NCI-H1694 treated with DMSO at 0.1 percent for 48 hours (cell line): ENCODE measurements around the gene CERS6.
"Not testable (repeated sequence)": the region's sequence is repeated elsewhere in the genome, so short reads cannot be mapped to it uniquely, and the experiment has no call there.

Experiments
- DNase-seq: peaks from one replicate; lab custom pipeline; 2025; lab: John Stamatoyannopoulos, UW

Gene CERS6

GRCh38 chr2:168734199-168734760 lies 278.2 kb downstream of the CERS6 start:
- DNase-seq: no peak

GRCh38 chr2:168736649-168737445 lies 280.8 kb downstream of the CERS6 start:
- no peak for DNase-seq

GRCh38 chr2:168738062-168738461 lies 282.0 kb downstream of the CERS6 start:
- DNase-seq: peak; percentile 57

- DNase-seq: no peak
These were observed 284.3 kb downstream of the CERS6 start for GRCh38 chr2:168740360-168740759.

- DNase-seq: no peak
These were observed 284.7 kb downstream of the CERS6 start for GRCh38 chr2:168740788-168741187.

GRCh38 chr2:168742258-168742932 lies 286.3 kb downstream of the CERS6 start:
- DNase-seq: no peak

- no peak for DNase-seq
These were observed 288.8 kb downstream of the CERS6 start for GRCh38 chr2:168744844-168745243.

- no peak for DNase-seq
These were observed 292.4 kb downstream of the CERS6 start for GRCh38 chr2:168748461-168748860.

GRCh38 chr2:168749297-168749696 lies 293.2 kb downstream of the CERS6 start:
- no peak for DNase-seq

GRCh38 chr2:168751104-168751740 lies 295.1 kb downstream of the CERS6 start:
- DNase-seq: no peak

- DNase-seq: no peak
These were observed 296.3 kb downstream of the CERS6 start for GRCh38 chr2:168752361-168752760.

GRCh38 chr2:168753765-168754329 lies 297.8 kb downstream of the CERS6 start:
- no peak for DNase-seq

GRCh38 chr2:168757223-168757622 lies 301.2 kb downstream of the CERS6 start:
- DNase-seq: no peak

GRCh38 chr2:168758970-168759820 lies 303.1 kb downstream of the CERS6 start:
- DNase-seq: peak; percentile 73

GRCh38 chr2:168765401-168765800 lies 309.3 kb downstream of the CERS6 start:
- DNase-seq: no peak

- DNase-seq: no peak
These were observed 310.5 kb downstream of the CERS6 start for GRCh38 chr2:168766600-168766999.

GRCh38 chr2:168767258-168767657 lies 311.2 kb downstream of the CERS6 start:
- DNase-seq: no peak

- not testable (repeated sequence) for DNase-seq
These were observed 312.3 kb downstream of the CERS6 start for GRCh38 chr2:168768357-168768756.

GRCh38 chr2:168770796-168771195 lies 314.7 kb downstream of the CERS6 start:
- no peak for DNase-seq

GRCh38 chr2:168772704-168773103 lies 316.6 kb downstream of the CERS6 start:
- no peak for DNase-seq

GRCh38 chr2:168773128-168773527 lies 317.1 kb downstream of the CERS6 start:
- DNase-seq: no peak
